Measurements from ENCODE around the gene SYNC.

SYNC gene

DNA sequence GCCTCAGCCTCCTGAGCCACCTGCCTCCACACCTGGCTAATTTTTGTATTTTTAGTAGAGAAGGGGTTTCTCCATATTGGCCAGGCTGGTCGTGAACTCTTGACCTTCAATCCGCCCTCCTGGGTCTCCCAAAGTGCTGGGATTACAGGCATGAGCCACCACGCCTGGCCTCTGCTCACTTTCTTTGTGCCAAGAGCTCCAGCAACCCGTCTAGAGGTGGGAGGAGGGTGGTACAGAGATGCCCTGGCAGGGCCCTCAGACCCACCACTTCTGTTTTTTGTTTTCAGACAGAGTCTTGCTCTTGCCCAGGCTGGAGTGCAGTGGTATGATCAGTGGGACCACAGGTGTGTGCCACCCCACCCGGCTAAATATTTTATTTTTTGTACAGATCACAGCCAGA lies 6.9 kb upstream of the SYNC start:
- Histone ChIP-seq H3K36me3 (no peaks in the 10 kb centered on the region), H3K4me3 (ENCODE audit: low read depth, low read length) (no peak overlapping the region), H3K4me1 (no peaks in the 10 kb centered on the region), H3K27me3 (no peaks in the 10 kb centered on the region), H3K9me3 (no peaks in the 10 kb centered on the region)
- TF ChIP-seq, protein P1, sequence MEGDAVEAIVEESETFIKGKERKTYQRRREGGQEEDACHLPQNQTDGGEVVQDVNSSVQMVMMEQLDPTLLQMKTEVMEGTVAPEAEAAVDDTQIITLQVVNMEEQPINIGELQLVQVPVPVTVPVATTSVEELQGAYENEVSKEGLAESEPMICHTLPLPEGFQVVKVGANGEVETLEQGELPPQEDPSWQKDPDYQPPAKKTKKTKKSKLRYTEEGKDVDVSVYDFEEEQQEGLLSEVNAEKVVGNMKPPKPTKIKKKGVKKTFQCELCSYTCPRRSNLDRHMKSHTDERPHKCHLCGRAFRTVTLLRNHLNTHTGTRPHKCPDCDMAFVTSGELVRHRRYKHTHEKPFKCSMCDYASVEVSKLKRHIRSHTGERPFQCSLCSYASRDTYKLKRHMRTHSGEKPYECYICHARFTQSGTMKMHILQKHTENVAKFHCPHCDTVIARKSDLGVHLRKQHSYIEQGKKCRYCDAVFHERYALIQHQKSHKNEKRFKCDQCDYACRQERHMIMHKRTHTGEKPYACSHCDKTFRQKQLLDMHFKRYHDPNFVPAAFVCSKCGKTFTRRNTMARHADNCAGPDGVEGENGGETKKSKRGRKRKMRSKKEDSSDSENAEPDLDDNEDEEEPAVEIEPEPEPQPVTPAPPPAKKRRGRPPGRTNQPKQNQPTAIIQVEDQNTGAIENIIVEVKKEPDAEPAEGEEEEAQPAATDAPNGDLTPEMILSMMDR (IDR thresholded peaks at IDR 0.05; ENCODE audit: low read depth, low read length): no peak
- DNase-seq: no peak

DNA sequence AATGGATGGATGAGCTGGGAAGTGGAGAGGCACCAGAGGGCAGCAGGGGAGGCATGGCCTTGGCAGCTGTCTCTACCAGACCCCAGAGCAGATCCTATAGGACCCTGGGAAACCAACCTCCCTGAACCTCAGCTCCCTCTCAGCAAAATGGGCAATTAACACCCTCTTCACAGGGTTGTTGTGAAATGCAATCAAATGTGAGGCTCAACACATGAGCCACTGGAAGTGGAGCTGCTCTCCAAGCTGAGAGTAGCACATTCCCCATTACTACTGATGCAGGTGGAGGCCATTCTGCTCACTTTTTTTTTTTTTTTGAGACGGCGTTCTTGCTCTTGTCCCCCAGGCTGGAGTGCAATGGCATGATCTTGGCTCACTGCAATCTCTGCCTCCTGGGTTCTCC lies 6.5 kb upstream of the SYNC start:
- no peaks in the 10 kb centered on the region for H3K36me3 ChIP-seq
- TF ChIP-seq, protein P1 (IDR thresholded peaks at IDR 0.05; ENCODE audit: low read depth, low read length): no peak
- no peak overlapping the region for H3K4me3 ChIP-seq (ENCODE audit: low read depth, low read length)
- no peak for DNase-seq
- H3K9me3 ChIP-seq: no peaks in the 10 kb centered on the region
- no peaks in the 10 kb centered on the region for H3K27me3 ChIP-seq
- H3K4me1 ChIP-seq: no peaks in the 10 kb centered on the region

DNA sequence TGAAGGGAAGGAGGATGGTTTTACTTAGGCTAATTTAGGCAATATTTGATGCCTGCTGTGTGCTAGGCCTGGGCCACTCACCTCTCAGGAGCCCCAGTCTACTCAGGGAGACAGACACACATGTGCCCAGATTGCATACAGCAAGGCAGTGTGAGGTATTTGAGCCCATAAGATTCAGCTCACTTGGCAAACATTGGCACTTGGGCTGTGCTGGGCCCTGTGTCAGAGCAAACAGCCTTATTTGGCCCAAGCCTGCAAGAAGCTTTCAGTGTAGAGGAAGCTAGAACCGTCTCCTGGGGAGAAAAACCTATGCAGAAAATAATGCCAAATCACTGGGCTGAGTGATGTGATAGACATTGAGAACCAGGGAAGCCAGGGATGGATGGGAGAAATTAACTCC lies 3.9 kb upstream of the SYNC start:
- Histone ChIP-seq H3K4me1 (no peaks in the 10 kb centered on the region), H3K27me3 (no peaks in the 10 kb centered on the region), H3K9me3 (no peaks in the 10 kb centered on the region), H3K4me3 (ENCODE audit: low read depth, low read length) (no peak overlapping the region), H3K36me3 (no peaks in the 10 kb centered on the region)
- DNase-seq: no peak
- TF ChIP-seq, protein P1 (IDR thresholded peaks at IDR 0.05; ENCODE audit: low read depth, low read length): no peak

DNA sequence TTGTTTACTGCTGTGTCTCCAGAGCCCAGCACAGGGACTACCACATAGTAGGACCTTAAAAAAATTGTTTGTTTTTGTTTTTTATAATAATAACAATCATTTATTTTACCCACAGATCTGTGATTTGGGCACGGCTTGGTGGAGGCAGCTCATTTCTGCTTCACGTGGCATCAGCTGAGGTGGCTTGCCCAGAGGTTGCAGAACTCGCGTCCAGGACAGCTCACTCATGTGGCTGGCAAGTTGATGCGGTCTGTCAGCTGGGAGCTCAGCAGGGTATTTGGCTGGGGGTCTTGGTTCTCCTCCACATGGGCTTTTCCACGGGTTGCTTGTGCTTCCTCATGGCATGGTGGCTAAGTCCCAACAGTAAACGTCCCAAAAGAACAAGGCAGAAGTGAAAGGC lies 2.9 kb upstream of the SYNC start:
- Histone ChIP-seq H3K27me3 (no peaks in the 10 kb centered on the region), H3K9me3 (no peaks in the 10 kb centered on the region), H3K36me3 (no peaks in the 10 kb centered on the region), H3K4me3 (ENCODE audit: low read depth, low read length) (no peak overlapping the region), H3K4me1 (no peaks in the 10 kb centered on the region)
- TF ChIP-seq, protein P1 (IDR thresholded peaks at IDR 0.05; ENCODE audit: low read depth, low read length): no peak
- DNase-seq: no peak

DNA sequence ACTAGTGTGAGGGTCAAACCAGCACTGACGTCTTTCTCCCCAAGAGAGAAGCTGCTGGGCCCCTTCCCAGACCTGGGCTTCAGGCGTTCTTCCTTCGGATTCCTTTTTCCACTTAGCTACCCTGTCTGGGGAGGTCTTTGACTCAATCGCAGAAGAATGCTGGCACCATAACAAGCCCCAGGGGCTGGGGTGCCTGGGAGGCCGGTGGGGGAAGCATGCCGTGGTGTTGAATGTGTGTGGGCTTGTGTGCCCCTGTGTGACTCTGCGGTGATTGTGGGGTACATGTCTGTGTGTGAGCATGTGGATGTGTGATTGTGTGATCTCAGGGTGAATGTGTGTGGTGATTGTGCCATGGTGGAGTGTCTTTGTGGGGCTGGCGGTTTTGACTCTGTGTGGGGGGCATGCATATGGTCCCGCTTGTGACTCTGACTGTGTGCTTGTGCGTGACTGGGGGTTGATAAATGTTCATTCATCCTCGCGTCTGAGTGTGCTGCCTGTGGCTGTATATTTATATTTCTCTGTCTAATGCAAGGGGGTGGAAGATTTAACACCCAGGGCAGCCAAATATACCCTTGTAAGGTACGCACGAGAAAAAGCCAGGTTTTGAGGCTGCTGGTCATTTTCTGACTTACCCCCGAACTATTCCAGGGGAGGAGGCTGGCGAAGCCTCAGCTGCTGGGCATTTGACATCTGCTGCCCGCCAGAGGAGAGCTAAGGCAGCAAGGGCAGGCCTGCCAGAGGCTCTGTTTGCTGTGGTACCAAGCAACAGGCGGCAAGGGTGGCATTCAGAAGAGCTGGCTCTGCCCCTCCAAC lies 1.1 kb upstream of the SYNC start:
- Histone ChIP-seq H3K36me3 (no peaks in the 10 kb centered on the region), H3K4me3 (ENCODE audit: low read depth, low read length) (no peak overlapping the region), H3K4me1 (no peaks in the 10 kb centered on the region), H3K9me3 (no peaks in the 10 kb centered on the region), H3K27me3 (no peaks in the 10 kb centered on the region)
- TF ChIP-seq, protein P1 (IDR thresholded peaks at IDR 0.05; ENCODE audit: low read depth, low read length): no peak
- DNase-seq: no peak

DNA sequence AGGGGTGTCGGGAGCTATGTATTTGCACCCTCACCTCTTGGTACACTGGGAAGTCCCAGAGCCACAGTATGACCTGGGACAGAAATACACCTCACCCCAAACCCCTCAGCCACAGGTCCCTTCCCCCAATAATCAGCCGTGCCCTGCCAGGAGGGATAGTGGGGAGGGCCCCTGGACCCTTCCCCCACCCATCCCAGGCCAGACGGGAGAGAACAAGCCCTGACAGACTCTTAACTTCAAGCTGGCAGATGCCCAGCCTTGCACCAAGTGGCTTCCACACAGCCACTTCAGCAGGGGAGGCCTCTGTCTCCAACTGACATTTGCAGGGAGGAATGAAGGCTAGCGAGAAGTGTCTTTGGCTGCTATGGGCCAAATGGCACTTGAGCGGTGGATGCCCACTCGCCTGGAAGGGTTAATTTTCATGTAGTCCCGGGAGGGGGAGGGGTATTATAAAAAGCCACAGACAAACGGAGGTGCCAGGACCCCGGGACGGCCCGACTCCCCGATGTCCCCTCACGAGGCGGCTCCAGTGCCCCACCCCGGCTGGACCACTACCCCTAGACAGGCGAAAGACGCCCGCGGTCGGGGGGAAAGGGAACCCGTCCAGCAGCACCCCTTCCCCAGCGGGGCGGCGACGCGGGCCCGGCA lies 495 bp downstream of the SYNC start:
- Histone ChIP-seq H3K4me1 (no peaks in the 10 kb centered on the region), H3K27me3 (no peaks in the 10 kb centered on the region), H3K4me3 (ENCODE audit: low read depth, low read length) (no peak overlapping the region), H3K36me3 (no peaks in the 10 kb centered on the region), H3K9me3 (no peaks in the 10 kb centered on the region)
- TF ChIP-seq, protein P1 (IDR thresholded peaks at IDR 0.05; ENCODE audit: low read depth, low read length): no peak
- DNase-seq: no peak

Data from BE2C (cell line).